ENCODE results near the gene ITPR1.

DNA sequence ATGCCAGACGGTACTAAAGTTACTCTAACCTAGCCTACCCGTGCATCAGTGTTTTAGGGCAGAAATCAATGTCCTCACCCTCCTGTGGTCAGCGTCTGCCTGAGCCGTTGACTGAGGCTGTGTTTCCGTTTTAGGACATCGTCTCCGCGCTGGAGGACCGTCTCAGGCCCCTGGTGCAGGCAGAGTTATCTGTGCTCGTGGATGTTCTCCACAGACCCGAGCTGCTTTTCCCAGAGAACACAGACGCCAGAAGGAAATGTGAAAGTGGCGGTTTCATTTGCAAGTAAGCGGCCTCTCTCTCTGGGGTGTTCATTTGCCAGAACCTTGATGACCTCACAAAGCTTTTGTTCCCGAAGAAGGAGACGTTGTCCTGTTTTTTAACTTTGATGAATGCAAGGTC, 217.0 kb downstream of the ITPR1 start:
- TF ChIP-seq MAX (IDR thresholded peaks at IDR 0.05; ENCODE audit: low read depth, low read length) (no peak), SP1 (IDR thresholded peaks at IDR 0.05; ENCODE audit: low read depth, low read length) (no peak), JUNB (IDR thresholded peaks at IDR 0.05) (no peak), HDAC2 (IDR thresholded peaks at IDR 0.05) (no peak), ESRRA (IDR thresholded peaks at IDR 0.05; ENCODE audit: low read length) (no peak), ZNF274 (IDR thresholded peaks at IDR 0.05; ENCODE audit: insufficient read depth, insufficient read length) (no peak), CREB1 (IDR thresholded peaks at IDR 0.05; ENCODE audit: low read depth) (no peak), GABPA (IDR thresholded peaks at IDR 0.05; ENCODE audit: low read depth) (no peak), EP300 (IDR thresholded peaks at IDR 0.05; ENCODE audit: borderline replicate concordance in 1 of 2, control insufficient read depth in 1 of 2, low read depth in 2 of 2, low read length in 2 of 2) (no peak), RFX5 (IDR thresholded peaks at IDR 0.05; ENCODE audit: low read depth, low read length) (no peak), EZH2 (IDR thresholded peaks at IDR 0.05; ENCODE audit: borderline replicate concordance, control insufficient read depth, low read depth, low read length) (no peak), MYB (IDR thresholded peaks at IDR 0.05; ENCODE audit: borderline replicate concordance, low read depth, low read length) (no peak), RAD21 (IDR thresholded peaks at IDR 0.05; ENCODE audit: insufficient read depth, low read depth, low read length) (no peak)
- TF ChIP-seq, protein P1, sequence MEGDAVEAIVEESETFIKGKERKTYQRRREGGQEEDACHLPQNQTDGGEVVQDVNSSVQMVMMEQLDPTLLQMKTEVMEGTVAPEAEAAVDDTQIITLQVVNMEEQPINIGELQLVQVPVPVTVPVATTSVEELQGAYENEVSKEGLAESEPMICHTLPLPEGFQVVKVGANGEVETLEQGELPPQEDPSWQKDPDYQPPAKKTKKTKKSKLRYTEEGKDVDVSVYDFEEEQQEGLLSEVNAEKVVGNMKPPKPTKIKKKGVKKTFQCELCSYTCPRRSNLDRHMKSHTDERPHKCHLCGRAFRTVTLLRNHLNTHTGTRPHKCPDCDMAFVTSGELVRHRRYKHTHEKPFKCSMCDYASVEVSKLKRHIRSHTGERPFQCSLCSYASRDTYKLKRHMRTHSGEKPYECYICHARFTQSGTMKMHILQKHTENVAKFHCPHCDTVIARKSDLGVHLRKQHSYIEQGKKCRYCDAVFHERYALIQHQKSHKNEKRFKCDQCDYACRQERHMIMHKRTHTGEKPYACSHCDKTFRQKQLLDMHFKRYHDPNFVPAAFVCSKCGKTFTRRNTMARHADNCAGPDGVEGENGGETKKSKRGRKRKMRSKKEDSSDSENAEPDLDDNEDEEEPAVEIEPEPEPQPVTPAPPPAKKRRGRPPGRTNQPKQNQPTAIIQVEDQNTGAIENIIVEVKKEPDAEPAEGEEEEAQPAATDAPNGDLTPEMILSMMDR (IDR thresholded peaks at IDR 0.05 in 2 of 3, conservative IDR thresholded peaks at IDR 0.05 in 1 of 3; ENCODE audit: control insufficient read depth in 2 of 3, extremely low read depth in 1 of 3, insufficient read depth in 1 of 3, low read depth in 3 of 3, low read length in 3 of 3) = no peak

Data from GM12878 (cell line).